ENCODE data around the gene SV2B.

- no peak for TF ChIP-seq POLR2AphosphoS5 (IDR thresholded peaks at IDR 0.05; ENCODE audit: low read depth)
- no peak for TF ChIP-seq CTCF (IDR thresholded peaks at IDR 0.05; ENCODE audit: insufficient read depth, low read length)
- no peak for TF ChIP-seq REST (IDR thresholded peaks at IDR 0.05; ENCODE audit: insufficient replicate concordance, low read depth)
- no peak for TF ChIP-seq GABPA (IDR thresholded peaks at IDR 0.05; ENCODE audit: low read depth)
These were observed 211.9 kb downstream of the SV2B start for GRCh38 chr15:91311986-91312385.

Measured in HL-60 (cell line).